ENCODE measurements around the gene KAT2A. TPM values are rescaled to one million over a fixed set of nuclear protein-coding genes. Genes with fewer than 3 reads are reported as not detected.

Gene KAT2A
- total RNA-seq, 2 donors from 2014 or later: 26.4 to 31.3 TPM

DNA sequence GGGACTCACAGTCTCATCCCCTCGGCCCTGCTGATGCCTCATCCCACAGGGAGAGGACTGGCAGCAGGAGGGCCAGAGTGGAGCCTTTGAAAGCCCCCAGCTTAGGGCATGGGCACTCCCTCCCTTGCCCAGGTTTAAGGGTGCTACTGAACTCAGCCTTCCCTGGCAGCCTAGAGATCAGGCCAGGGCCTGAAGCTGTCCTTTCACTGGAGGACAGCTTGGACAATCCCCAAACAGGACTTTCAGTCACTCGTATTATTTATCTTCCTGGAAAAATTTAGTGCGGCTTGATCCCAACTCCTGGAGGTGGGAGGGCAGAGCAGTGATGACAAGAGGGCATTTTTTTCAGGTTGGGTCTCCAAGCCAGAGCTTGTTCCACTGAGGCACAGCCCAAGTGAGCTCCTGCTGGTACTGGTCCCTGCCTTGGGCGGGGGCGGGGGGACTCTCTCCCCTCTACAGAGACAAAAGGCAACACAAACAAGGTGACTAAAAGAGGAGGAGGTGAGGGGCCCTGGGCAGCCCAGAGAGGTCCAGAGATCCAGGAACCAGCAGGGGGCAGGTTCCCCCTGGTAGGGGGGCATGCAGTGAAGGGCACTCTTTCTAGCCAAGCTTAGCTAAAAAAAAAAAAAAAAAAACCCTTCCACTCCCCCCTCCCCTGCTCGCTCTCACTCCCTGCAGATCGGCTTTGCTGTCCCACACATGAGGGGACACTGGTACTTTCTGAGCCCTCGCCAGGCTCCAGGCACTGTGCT, 24.6 kb downstream of the KAT2A start:
- H3K4me3 ChIP-seq: no peak overlapping the region
- H3K4me1 ChIP-seq (ENCODE audit: control insufficient read depth in 1 of 2, low read depth in 2 of 2): peaks cover 3 to 4% of the 10 kb centered on the region in 2 donors
- DNase-seq (ENCODE audit: low spot score) (no peak), ATAC-seq (ENCODE audit: insufficient number of reproducible peaks, low FRiP score, low read depth) (no peak)
- H3K27ac ChIP-seq: no peak overlapping the region
- TF ChIP-seq, protein P1, sequence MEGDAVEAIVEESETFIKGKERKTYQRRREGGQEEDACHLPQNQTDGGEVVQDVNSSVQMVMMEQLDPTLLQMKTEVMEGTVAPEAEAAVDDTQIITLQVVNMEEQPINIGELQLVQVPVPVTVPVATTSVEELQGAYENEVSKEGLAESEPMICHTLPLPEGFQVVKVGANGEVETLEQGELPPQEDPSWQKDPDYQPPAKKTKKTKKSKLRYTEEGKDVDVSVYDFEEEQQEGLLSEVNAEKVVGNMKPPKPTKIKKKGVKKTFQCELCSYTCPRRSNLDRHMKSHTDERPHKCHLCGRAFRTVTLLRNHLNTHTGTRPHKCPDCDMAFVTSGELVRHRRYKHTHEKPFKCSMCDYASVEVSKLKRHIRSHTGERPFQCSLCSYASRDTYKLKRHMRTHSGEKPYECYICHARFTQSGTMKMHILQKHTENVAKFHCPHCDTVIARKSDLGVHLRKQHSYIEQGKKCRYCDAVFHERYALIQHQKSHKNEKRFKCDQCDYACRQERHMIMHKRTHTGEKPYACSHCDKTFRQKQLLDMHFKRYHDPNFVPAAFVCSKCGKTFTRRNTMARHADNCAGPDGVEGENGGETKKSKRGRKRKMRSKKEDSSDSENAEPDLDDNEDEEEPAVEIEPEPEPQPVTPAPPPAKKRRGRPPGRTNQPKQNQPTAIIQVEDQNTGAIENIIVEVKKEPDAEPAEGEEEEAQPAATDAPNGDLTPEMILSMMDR (IDR thresholded peaks at IDR 0.05): no peak
- H3K9me3 ChIP-seq: no peaks in the 10 kb centered on the region
- no peaks in the 10 kb centered on the region for H3K36me3 ChIP-seq
- H3K27me3 ChIP-seq (replicated peaks; ENCODE audit: insufficient read depth): peaks cover 7% of the 10 kb centered on the region

DNA sequence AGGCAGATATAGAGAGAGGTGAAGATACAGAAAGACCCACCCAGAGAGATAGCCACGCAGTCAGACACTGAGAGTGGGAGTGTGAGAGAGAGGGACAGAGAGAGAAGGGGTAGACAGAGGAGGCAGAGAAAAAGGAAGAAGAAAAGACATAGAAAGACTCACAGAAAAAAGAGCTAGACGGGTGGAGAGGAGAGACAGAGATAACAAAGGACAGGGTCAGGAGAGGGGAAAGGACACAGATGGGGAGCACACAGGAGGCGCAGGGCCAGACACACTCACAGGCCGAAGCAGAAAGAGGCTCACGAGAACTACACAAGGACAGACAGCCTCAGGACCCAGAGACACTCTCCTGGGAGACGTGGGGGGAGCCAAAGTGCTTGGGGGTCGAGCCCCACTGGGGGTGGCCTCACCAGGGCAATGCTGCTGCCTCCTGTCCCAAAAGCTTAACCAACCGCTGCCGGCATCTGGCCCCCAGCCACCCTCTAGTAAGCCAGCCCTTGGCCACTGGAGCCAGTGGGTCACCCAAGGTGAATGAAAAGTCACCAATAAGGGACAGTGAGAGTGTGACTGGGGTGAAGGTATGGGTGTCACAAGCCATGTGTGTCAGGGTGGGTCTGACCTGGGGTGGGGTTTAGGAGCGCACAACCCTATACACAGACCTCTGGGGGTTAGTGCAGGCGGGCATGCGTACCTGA, 26.6 kb downstream of the KAT2A start:
- Histone ChIP-seq H3K36me3 (no peaks in the 10 kb centered on the region), H3K4me1 (ENCODE audit: control insufficient read depth in 1 of 2, low read depth in 2 of 2) (peaks cover 3 to 4% of the 10 kb centered on the region in 2 donors), H3K9me3 (no peaks in the 10 kb centered on the region), H3K27ac (no peak overlapping the region), H3K27me3 (replicated peaks; ENCODE audit: insufficient read depth) (peaks cover 7% of the 10 kb centered on the region), H3K4me3 (no peak overlapping the region)
- TF ChIP-seq, protein P1 (IDR thresholded peaks at IDR 0.05): no peak
- ATAC-seq (ENCODE audit: insufficient number of reproducible peaks, low FRiP score, low read depth) (no peak), DNase-seq (ENCODE audit: low spot score) (no peak)

- H3K27ac ChIP-seq: no peak overlapping the region
- H3K27me3 ChIP-seq (replicated peaks; ENCODE audit: insufficient read depth): peaks cover 6% of the 10 kb centered on the region
These were observed 28.2 kb downstream of the KAT2A start for GRCh38 chr17:42092939-42093338.

DNA sequence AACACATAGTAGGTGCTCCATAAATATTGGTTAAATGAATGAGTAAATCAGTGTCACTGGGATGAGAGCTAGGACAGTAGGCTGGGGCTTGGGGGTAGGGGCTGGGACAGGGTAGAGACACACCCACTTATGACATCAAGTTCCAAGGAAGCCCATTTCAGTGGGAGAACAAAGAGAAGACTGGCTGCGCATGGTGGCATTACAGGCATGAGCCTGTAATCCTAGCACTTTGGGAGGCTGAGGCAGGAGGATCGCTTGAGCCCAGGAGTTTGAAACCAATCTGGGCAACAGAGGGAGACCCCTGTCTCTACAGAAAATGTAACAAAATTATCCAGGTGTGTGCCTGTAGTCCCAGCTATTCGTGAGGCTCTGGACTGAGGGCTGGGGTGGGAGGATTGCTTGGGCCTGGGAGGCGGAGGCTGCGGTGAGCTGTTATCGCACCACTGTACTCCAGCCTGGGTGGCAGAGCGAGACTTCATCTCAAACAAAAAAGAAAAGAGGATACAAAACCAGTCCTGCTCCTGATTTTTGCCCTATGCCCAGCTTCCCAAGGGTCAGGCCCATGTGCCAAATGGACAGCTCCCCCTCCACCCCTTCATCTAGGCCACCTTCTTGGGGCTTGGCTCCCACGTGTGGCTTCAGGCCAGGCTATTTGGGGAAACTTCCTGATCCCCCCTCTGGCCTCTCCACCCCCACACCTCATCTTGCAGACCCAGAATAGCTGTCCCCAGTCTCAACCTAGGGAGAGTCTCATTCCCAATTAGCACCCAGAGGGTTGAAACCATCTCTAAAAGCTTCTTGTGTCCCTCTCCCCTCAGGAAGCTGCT, 30.0 kb downstream of the KAT2A start:
- H3K36me3 ChIP-seq: no peaks in the 10 kb centered on the region
- H3K4me1 ChIP-seq (ENCODE audit: control insufficient read depth in 1 of 2, low read depth in 2 of 2): no peaks in the 10 kb centered on the region
- ATAC-seq (ENCODE audit: insufficient number of reproducible peaks, low FRiP score, low read depth): no peak
- no peaks in the 10 kb centered on the region for H3K27me3 ChIP-seq (replicated peaks; ENCODE audit: insufficient read depth)
- no peak for DNase-seq (ENCODE audit: low spot score)
- TF ChIP-seq, protein P1 (IDR thresholded peaks at IDR 0.05): no peak
- H3K4me3 ChIP-seq: no peak overlapping the region
- no peak overlapping the region for H3K27ac ChIP-seq
- no peaks in the 10 kb centered on the region for H3K9me3 ChIP-seq

More at GRCh38 chr17:42092939-42093338, 28.2 kb downstream of the KAT2A start:
- DNase-seq (ENCODE audit: low spot score) (no peak), ATAC-seq (ENCODE audit: insufficient number of reproducible peaks, low FRiP score, low read depth) (no peak)
- TF ChIP-seq, protein P1 (IDR thresholded peaks at IDR 0.05): no peak
- Histone ChIP-seq H3K36me3 (no peaks in the 10 kb centered on the region), H3K4me3 (no peak overlapping the region), H3K4me1 (ENCODE audit: control insufficient read depth in 1 of 2, low read depth in 2 of 2) (peaks cover under 1 to 1% of the 10 kb centered on the region in 2 donors), H3K9me3 (no peaks in the 10 kb centered on the region)

DNA sequence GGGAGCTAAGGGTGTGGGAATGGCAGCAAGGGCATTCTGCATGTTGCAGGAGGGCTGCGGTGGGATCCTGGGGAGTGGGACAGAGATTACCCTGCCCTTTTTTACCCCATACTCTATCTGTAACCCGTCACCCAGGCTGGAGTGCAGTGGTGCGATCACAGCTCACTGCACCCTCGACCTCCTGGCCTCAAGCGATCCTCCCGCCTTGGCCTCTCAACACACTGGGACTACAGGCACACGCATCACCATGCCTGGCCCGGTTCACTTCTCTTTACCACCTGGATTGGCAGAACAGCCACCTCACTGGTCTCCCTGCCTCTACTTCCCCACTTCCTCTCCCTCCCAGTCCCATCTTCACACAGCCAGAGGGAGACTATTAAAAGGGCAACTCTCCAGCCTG, 32.4 kb downstream of the KAT2A start:
- no peak overlapping the region for H3K27ac ChIP-seq
- no peaks in the 10 kb centered on the region for H3K27me3 ChIP-seq (replicated peaks; ENCODE audit: insufficient read depth)
- H3K4me3 ChIP-seq: no peak overlapping the region
- ATAC-seq (ENCODE audit: insufficient number of reproducible peaks, low FRiP score, low read depth): no peak
- TF ChIP-seq, protein P1 (IDR thresholded peaks at IDR 0.05): no peak
- H3K9me3 ChIP-seq: no peaks in the 10 kb centered on the region
- H3K36me3 ChIP-seq: no peaks in the 10 kb centered on the region
- DNase-seq (ENCODE audit: low spot score): no peak
- no peaks in the 10 kb centered on the region for H3K4me1 ChIP-seq (ENCODE audit: control insufficient read depth in 1 of 2, low read depth in 2 of 2)
